Transverse colon (tissue), 4 donors: ENCODE measurements around the gene MAGEA6.

ENCODE experiments used
- EP300 ChIP-seq: sonication (generic); formaldehyde crosslinking; IDR thresholded peaks from one replicate; pipeline ENCODE4 v1.6.1; 2017; ENCODE audit warnings: antibody characterized with exemption, low read depth
- POLR2A ChIP-seq: fragments of 450-650 bp; IDR thresholded peaks from one replicate; pipeline ENCODE4 v1.6.1; 2016; ENCODE audit warnings: antibody characterized with exemption, mild to moderate bottlenecking, moderate library complexity
- POLR2AphosphoS5 ChIP-seq, 3 donors: sonication (generic); formaldehyde crosslinking; IDR thresholded peaks; one replicate each; pipeline ENCODE4 v1.6.1; 2016; ENCODE audit warnings: antibody characterized with exemption in 3 of 3
- TF ChIP-seq, protein P1 (sequence below), 5 experiments: fragments of 200-600 bp in 3 of 5; fragments of 450-650 bp in 2 of 5; sonication (generic) in 3 of 5; IDR thresholded peaks; 1 replicate in 2 of 5; 2 replicates in 3 of 5; pipeline ENCODE4 v1.5.1; 2016 to 2017; ENCODE audit warnings: antibody characterized with exemption in 5 of 5, inconsistent platforms in 3 of 5, mild to moderate bottlenecking in 2 of 5, moderate library complexity in 1 of 5

DNA sequence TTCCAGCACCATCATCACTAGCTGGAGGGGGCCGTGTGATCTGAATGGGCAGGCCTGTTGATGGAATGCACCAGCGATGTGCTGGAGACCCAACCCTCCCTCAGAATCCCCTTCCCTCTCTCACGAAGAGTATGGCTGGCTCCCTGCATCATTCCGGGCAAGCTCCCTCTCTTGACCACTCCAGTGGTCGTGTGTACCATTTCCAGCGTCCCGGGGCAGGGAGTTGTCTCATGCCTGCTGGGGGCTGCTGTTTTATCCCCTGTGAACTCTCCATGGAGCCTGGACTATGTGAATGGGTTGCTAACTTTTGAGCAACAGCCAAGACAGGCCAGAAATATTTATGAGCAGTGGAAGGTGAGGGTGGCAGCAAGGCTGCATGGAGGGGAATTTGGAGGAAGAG lies 44.1 kb downstream of the MAGEA6 start:
- TF ChIP-seq, protein P1, sequence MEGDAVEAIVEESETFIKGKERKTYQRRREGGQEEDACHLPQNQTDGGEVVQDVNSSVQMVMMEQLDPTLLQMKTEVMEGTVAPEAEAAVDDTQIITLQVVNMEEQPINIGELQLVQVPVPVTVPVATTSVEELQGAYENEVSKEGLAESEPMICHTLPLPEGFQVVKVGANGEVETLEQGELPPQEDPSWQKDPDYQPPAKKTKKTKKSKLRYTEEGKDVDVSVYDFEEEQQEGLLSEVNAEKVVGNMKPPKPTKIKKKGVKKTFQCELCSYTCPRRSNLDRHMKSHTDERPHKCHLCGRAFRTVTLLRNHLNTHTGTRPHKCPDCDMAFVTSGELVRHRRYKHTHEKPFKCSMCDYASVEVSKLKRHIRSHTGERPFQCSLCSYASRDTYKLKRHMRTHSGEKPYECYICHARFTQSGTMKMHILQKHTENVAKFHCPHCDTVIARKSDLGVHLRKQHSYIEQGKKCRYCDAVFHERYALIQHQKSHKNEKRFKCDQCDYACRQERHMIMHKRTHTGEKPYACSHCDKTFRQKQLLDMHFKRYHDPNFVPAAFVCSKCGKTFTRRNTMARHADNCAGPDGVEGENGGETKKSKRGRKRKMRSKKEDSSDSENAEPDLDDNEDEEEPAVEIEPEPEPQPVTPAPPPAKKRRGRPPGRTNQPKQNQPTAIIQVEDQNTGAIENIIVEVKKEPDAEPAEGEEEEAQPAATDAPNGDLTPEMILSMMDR (IDR thresholded peaks at IDR 0.05): no peak
- TF ChIP-seq POLR2AphosphoS5 (IDR thresholded peaks at IDR 0.05): no peak
- TF ChIP-seq POLR2A: no peak
- TF ChIP-seq EP300: no peak
